PC-9 (cell line): ENCODE measurements around the gene ASIC1. TPM values are rescaled to one million over a fixed set of nuclear protein-coding genes. Genes with fewer than 3 reads are reported as not detected.

Source experiments
- BruUV-seq: library from RNA; stranded (reverse); fragments of 400-500 nt; replicated peaks from 2 replicates; lab custom pipeline; 2021; lab: Mats Ljungman, UMichigan
- CTCF ChIA-PET: fragments of 300-600 bp; sonication (Branson Sonifier 250); formaldehyde crosslinking; loops from one replicate; lab custom pipeline; 2022; ENCODE audit warnings: antibody characterized with exemption; lab: Charles Lee
- POLR2A ChIA-PET: fragments of 300-600 bp; sonication (Branson Sonifier 250); formaldehyde crosslinking; loops from one replicate; lab custom pipeline; 2022; ENCODE audit warnings: antibody characterized with exemption; ENCODE audit not compliant: unreplicated experiment; lab: Charles Lee
- DNase-seq, 2 experiments: peaks; one replicate each; pipeline versions ENCODE4 v3.0.0 to v3.0.0-alpha.2; 2015 to 2022; ENCODE audit warnings: mixed read lengths in 1 of 2
- H2AFZ ChIP-seq: fragments of 200-600 bp; sonication (generic); 2 replicates; pipeline ENCODE4 v1.8.1; 2017; ENCODE audit warnings: antibody characterized with exemption
- H3F3A ChIP-seq: fragments of 200-600 bp; sonication (generic); 2 replicates; pipeline ENCODE4 v1.8.1; 2017; ENCODE audit warnings: antibody characterized with exemption, mild to moderate bottlenecking, low read depth; ENCODE audit not compliant: insufficient read depth
- H3K27ac ChIP-seq: fragments of 200-600 bp; sonication (generic); 2 replicates; pipeline ENCODE4 v1.6.1; 2016; ENCODE audit warnings: mixed run types
- H3K27me3 ChIP-seq: fragments of 200-600 bp; sonication (generic); 2 replicates; pipeline ENCODE4 v1.6.1; 2016; ENCODE audit warnings: low read depth, mixed run types; ENCODE audit not compliant: insufficient read depth
- H3K36me3 ChIP-seq: fragments of 200-600 bp; sonication (generic); 2 replicates; pipeline ENCODE4 v1.6.1; 2016; ENCODE audit warnings: low read depth, mixed run types
- H3K4me1 ChIP-seq: fragments of 200-600 bp; sonication (generic); replicated peaks from 2 replicates; pipeline ENCODE4 v1.6.1; 2016; ENCODE audit warnings: mixed run types; ENCODE audit not compliant: insufficient read depth
- H3K4me2 ChIP-seq: fragments of 200-600 bp; sonication (generic); 2 replicates; pipeline ENCODE4 v1.6.1; 2017; ENCODE audit warnings: mixed run types
- H3K4me3 ChIP-seq: fragments of 200-600 bp; sonication (generic); 2 replicates; pipeline ENCODE4 v1.6.1; 2016; ENCODE audit warnings: mixed run types
- H3K79me2 ChIP-seq: fragments of 200-600 bp; sonication (generic); 2 replicates; pipeline ENCODE4 v1.6.1; 2017; ENCODE audit warnings: low read depth, mixed run types
- H3K9me2 ChIP-seq: fragments of 200-600 bp; sonication (generic); 2 replicates; pipeline ENCODE4 v1.8.1; 2017; ENCODE audit warnings: mild to moderate bottlenecking; ENCODE audit not compliant: insufficient read depth
- H3K9me3 ChIP-seq: fragments of 200-600 bp; sonication (generic); 2 replicates; pipeline ENCODE4 v1.8.1; 2016; ENCODE audit warnings: low read depth; ENCODE audit not compliant: insufficient read depth
- H4K20me1 ChIP-seq: fragments of 200-600 bp; sonication (generic); 2 replicates; pipeline ENCODE4 v1.8.1; 2017; ENCODE audit not compliant: insufficient read depth
- CTCF ChIP-seq: fragments of 200-600 bp; sonication (generic); conservative IDR thresholded peaks from 2 replicates; pipeline ENCODE4 v1.6.1; 2017; ENCODE audit warnings: mixed run types, antibody characterized with exemption, mild to moderate bottlenecking, moderate library complexity
- EZH2 ChIP-seq: fragments of 200-600 bp; sonication (generic); IDR thresholded peaks from 2 replicates; pipeline ENCODE4 v1.8.0; 2017; ENCODE audit warnings: antibody characterized with exemption, low read depth
- intact Hi-C: fragments of 100-400 bp; cut with micrococcal nuclease; formaldehyde crosslinking; loops from one replicate; pipeline ENCODE4 v1.10.0; 2022; ENCODE audit not compliant: unreplicated experiment
- total RNA-seq: library from RNA; stranded (reverse); gene quantifications from 2 replicates; pipeline ENCODE4 v1.2.3, GENCODE V29; 2021

ASIC1 gene
- total RNA-seq, 1 experiment from 2014 or later: 3.5 TPM

DNA sequence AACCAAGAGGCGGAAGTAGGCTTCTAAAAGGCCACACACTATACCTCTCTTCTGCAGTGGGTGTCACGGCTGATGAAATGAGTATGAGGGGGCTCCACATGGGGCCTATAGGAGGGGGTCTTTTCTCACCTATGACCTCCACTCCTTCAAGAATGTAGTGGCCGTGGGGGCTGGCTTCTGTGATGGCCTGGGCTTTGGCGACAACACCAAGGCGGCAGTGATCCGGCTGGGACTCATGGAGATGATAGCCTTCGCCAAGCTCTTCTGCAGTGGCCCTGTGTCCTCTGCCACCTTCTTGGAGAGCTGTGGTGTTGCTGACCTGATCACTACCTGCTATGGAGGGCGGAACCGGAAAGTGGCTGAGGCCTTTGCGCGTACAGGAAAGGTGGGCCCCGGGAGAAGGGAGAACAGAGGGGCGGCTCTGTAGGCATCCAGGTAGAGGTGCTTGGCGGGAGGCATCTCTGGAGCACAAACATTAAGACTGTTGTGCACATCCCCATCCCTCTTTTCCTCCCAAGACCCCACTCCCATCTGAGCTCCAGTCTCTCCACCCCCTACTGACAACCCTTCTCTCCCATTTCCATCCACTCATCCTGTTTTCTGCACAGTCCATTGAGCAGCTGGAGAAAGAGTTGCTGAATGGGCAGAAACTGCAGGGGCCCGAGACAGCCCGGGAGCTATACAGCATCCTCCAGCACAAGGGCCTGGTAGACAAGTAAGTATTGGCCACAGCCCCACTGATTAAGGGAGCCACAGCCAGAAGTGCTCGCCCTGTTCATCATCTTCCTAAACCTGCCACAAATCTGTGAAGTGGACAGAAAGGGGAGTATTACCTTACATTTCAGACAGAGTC is 50.2 kb downstream of the ASIC1 start:
- Histone ChIP-seq H3K4me1 (peaks cover 32% of the 10 kb centered on the region), H4K20me1 (no peaks in the 10 kb centered on the region), H3K27me3 (no peaks in the 10 kb centered on the region), H3K9me3 (no peaks in the 10 kb centered on the region), H3F3A (peaks cover 38% of the 10 kb centered on the region), H3K27ac (no peak overlapping the region), H3K79me2 (peaks cover 5% of the 10 kb centered on the region), H3K4me3 (no peak overlapping the region), H3K4me2 (no peak overlapping the region), H3K9me2 (no peaks in the 10 kb centered on the region), H3K36me3 (no peaks in the 10 kb centered on the region), H2AFZ (no peak overlapping the region)
- no TSS peak for BruUV-seq
- POLR2A ChIA-PET: interaction anchor here (0.6 kb wide), 1 partner anchor 485 kb away, joined by 6 read pairs; no protein-coding TSS in a partner anchor
- TF ChIP-seq CTCF: no peak
- no peak for TF ChIP-seq EZH2
- CTCF ChIA-PET: interaction anchor here (0.6 kb wide), 1 partner anchor 65 kb away, joined by 11 read pairs; no protein-coding TSS in a partner anchor
- intact Hi-C loops: no loop called here
- no peak for DNase-seq

GRCh38 chr12:50109319-50109718 is 51.9 kb downstream of the ASIC1 start:
- POLR2A ChIA-PET: no interaction called here
- intact Hi-C loops: no loop called here
- Histone ChIP-seq H3K36me3 (no peaks in the 10 kb centered on the region), H3K27ac (peak overlapping the region; percentile 80), H3K9me3 (no peaks in the 10 kb centered on the region), H2AFZ (no peak overlapping the region), H3K4me2 (peak overlapping the region; percentile 75), H4K20me1 (peaks cover 5% of the 10 kb centered on the region), H3K27me3 (no peaks in the 10 kb centered on the region), H3K79me2 (peaks cover 22% of the 10 kb centered on the region), H3K9me2 (no peaks in the 10 kb centered on the region), H3F3A (peaks cover 38% of the 10 kb centered on the region), H3K4me3 (peak overlapping the region; percentile 41; the same call in 1 of the 2 replicates), H3K4me1 (peaks cover 41% of the 10 kb centered on the region)
- DNase-seq: no peak
- no peak for TF ChIP-seq EZH2
- no peak for TF ChIP-seq CTCF
- no TSS peak for BruUV-seq
- CTCF ChIA-PET: interaction anchor here (0.5 to 4.1 kb wide), 3 partner anchors 20 to 817 kb away, joined by 5 to 21 read pairs (median 8); partner anchors contain the start of gene SMARCD1

DNA sequence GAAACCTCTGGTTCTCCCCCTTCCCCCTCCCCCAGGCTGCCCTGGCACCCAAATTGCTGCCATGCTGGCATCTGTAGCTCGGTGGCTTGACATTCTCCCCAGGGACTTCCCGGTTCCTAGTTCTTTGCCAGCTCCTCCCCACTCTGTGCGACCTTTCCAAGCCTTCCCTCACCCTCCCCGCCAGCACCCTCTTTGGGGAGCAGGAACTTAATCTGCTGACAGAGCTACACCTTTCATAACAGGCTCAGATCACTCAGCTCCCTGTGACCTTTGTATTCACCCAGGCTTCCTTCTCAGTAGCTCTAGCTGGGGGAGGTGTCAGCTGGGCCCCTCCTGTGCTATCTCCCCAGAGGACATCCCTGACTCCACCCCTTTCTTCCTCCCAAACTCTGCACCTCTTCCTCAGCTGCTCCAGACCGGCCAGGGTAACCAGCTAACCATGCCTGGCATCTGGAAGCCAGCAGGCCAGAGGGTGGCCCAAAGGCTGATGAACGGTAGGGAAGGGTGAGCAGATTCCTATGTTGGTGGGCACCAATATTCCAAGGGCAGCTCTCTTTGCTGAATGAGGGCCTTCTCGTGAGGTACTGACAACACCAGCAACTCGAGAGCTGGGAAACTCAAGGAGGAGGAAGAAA is 52.8 kb downstream of the ASIC1 start:
- Histone ChIP-seq H3K36me3 (no peaks in the 10 kb centered on the region), H3K9me2 (no peaks in the 10 kb centered on the region), H3K4me1 (peaks cover 43% of the 10 kb centered on the region), H3K9me3 (no peaks in the 10 kb centered on the region), H3F3A (peaks cover 38% of the 10 kb centered on the region), H3K4me3 (peak overlapping the region; percentile 41; the same call in 1 of the 2 replicates), H3K4me2 (peak overlapping the region; percentile 75), H3K27me3 (no peaks in the 10 kb centered on the region), H4K20me1 (peaks cover 10% of the 10 kb centered on the region), H2AFZ (peak overlapping the region; percentile 67), H3K27ac (peak overlapping the region; percentile 80), H3K79me2 (peaks cover 30% of the 10 kb centered on the region)
- ChIA-PET POLR2A (interaction anchor here (0.5 to 1.4 kb wide), 13 partner anchors 20 to 824 kb away, joined by 3 to 21 read pairs (median 4); partner anchors contain the start of genes CERS5, LARP4 and SMARCD1), CTCF (interaction anchor here (0.6 to 4.1 kb wide), 10 partner anchors 14 to 502 kb away, joined by 3 to 21 read pairs (median 4); partner anchors contain the start of genes DIP2B and SMARCD1)
- intact Hi-C loops: loop anchor here (2.0 kb wide), 3 partner anchors 25 to 145 kb away; partner anchors contain the start of genes CERS5 and SMARCD1
- TSS peak; percentile 29 for BruUV-seq
- peak; percentile 44 to 64 for DNase-seq
- TF ChIP-seq EZH2: no peak
- no peak for TF ChIP-seq CTCF
